ENCODE measurements around the gene OR9Q2.
"Not testable (repeated sequence)": the region's sequence is repeated elsewhere in the genome, so short reads cannot be mapped to it uniquely, and the experiment has no call there.

OR9Q2 gene

DNA sequence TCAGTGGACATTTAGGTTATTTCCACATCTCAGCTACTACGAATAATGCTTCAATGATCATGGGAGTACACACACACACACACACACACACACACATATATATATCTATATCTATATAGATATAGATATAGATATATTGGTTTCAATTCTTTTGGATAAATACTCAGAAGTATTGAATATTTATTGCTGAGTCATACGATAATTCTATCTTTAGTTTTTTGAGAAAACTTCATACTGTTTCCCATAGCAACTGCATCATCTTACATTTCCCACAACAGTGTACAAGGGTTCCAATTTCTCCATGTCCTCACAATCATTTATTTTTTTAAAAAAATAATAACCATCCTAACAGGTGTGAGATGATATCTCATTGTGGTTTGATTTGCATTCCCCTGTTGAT is 7.1 kb downstream of the OR9Q2 start:
- H3K4me3 ChIP-seq (ENCODE audit: low read depth, low read length), result no peak overlapping the region
- no peak for TF ChIP-seq CTCF (IDR thresholded peaks at IDR 0.05; ENCODE audit: low read depth, low read length, missing control alignments)
- no peak for DNase-seq (ENCODE audit: low read depth)
- in situ Hi-C loops (cut with HindIII; ENCODE audit: low sequenced_read_pairs), result no loop called here

- in situ Hi-C loops (cut with HindIII; ENCODE audit: low sequenced_read_pairs), result no loop called here
- H3K4me3 ChIP-seq (ENCODE audit: low read depth, low read length), result no peak overlapping the region
Observed at GRCh38 chr11:58199271-58199670, 10.4 kb downstream of the OR9Q2 start.

GRCh38 chr11:58204042-58204441 is 15.2 kb downstream of the OR9Q2 start, which contains the start of gene OR1S2:
Gene OR1S2 (minus strand): TSS chr11:58204142. CDS start chr11:58204142, 0 bp downstream.
- H3K4me3 ChIP-seq (ENCODE audit: low read depth, low read length), result no peak within 1 kb of the TSS
- DNase-seq (ENCODE audit: low read depth), result no peak
- no peak for TF ChIP-seq CTCF (IDR thresholded peaks at IDR 0.05; ENCODE audit: low read depth, low read length, missing control alignments)
- in situ Hi-C loops (cut with HindIII; ENCODE audit: low sequenced_read_pairs), result no loop called here

More at GRCh38 chr11:58199271-58199670, 10.4 kb downstream of the OR9Q2 start:
- no peak for DNase-seq (ENCODE audit: low read depth)
- TF ChIP-seq CTCF (IDR thresholded peaks at IDR 0.05; ENCODE audit: low read depth, low read length, missing control alignments), result no peak

- H3K4me3 ChIP-seq (ENCODE audit: low read depth, low read length); DNase-seq (ENCODE audit: low read depth); in situ Hi-C loops (cut with HindIII; ENCODE audit: low sequenced_read_pairs): not testable (repeated sequence)
Observed at GRCh38 chr11:58212420-58212819, 23.6 kb downstream of the OR9Q2 start, which contains the start of gene OR1S1. Gene OR1S1 (plus strand): TSS chr11:58212720.

DNA sequence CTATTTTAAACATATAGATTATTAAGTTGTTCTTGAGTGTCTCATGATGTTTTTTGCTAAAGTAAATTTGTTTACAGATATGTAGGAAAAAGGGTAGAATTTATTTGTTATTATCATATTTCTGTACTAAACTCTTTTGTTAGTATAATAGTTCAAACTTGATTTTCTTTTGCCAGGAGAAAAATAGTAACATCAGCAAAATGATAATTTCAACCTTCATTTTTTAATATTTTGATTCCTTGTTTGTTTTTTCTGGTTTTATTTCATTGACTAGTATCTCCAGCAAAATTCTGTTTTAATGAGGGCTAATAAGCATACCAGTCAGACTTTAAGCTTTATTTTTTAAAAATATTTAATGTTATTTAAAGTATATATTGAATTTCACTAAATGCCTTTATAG is 27.6 kb downstream of the OR9Q2 start:
- in situ Hi-C loops (cut with HindIII; ENCODE audit: low sequenced_read_pairs), result no loop called here
- no peak for DNase-seq (ENCODE audit: low read depth)
- TF ChIP-seq CTCF (IDR thresholded peaks at IDR 0.05; ENCODE audit: low read depth, low read length, missing control alignments), result no peak
- H3K4me3 ChIP-seq (ENCODE audit: low read depth, low read length), result no peak overlapping the region

GRCh38 chr11:58222721-58223120 is 33.9 kb downstream of the OR9Q2 start:
- no peak for TF ChIP-seq CTCF (IDR thresholded peaks at IDR 0.05; ENCODE audit: low read depth, low read length, missing control alignments)
- in situ Hi-C loops (cut with HindIII; ENCODE audit: low sequenced_read_pairs), result no loop called here
- DNase-seq (ENCODE audit: low read depth), result no peak
- H3K4me3 ChIP-seq (ENCODE audit: low read depth, low read length), result no peak overlapping the region

- no peak overlapping the region for H3K4me3 ChIP-seq (ENCODE audit: low read depth, low read length)
- no peak for TF ChIP-seq CTCF (IDR thresholded peaks at IDR 0.05; ENCODE audit: low read depth, low read length, missing control alignments)
- no peak for DNase-seq (ENCODE audit: low read depth)
- in situ Hi-C loops (cut with HindIII; ENCODE audit: low sequenced_read_pairs), result no loop called here
Observed at GRCh38 chr11:58227956-58228615, 39.2 kb downstream of the OR9Q2 start.
